ENCODE measurements around the gene PPP2R3B.
"Not testable (repeated sequence)": the region's sequence is repeated elsewhere in the genome, so short reads cannot be mapped to it uniquely, and the experiment has no call there.

The PPP2R3B gene

GRCh38 chrX:336227-336626 is 50.5 kb downstream of the PPP2R3B start:
- DNase-seq, result no peak

GRCh38 chrX:335758-336155 is 51.0 kb downstream of the PPP2R3B start:
- DNase-seq, result no peak

DNA sequence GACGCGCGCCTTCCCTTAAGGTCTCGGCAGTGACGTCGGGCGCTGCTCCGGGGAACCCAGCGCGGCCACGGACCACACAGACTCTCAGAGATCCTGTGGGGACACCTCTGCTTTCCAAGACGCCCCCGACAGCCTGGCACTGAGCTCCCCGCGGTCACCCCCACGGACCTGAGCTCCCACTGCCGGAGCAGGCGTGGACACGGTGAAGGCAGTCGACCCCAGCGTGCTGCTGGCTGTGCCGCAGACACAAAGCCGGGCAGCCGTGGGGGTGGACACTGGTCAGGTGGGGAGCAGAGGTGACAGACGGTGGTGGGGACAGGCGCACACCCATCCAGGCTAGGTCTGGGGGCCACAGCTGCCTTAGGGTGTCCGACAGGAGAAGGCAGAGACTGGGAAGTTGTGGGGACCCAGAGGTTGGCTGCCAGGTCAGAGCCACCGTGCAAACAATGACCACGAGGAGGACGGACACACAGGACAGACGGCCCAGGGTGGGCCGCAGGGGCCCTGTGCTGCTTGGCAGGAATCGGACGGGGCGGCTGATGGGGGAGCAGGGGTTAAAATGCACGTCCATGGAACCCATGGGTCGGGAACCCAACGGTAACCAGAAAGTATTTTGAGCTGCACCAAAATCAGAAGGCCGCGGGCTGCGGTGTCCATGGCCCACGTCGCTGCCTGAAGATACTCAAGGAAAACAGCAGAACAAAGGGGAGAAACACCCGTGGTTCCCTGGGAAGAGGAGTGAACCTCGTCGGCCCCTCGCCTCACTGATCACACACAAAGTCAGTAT is 51.5 kb downstream of the PPP2R3B start:
- no peak for DNase-seq

DNA sequence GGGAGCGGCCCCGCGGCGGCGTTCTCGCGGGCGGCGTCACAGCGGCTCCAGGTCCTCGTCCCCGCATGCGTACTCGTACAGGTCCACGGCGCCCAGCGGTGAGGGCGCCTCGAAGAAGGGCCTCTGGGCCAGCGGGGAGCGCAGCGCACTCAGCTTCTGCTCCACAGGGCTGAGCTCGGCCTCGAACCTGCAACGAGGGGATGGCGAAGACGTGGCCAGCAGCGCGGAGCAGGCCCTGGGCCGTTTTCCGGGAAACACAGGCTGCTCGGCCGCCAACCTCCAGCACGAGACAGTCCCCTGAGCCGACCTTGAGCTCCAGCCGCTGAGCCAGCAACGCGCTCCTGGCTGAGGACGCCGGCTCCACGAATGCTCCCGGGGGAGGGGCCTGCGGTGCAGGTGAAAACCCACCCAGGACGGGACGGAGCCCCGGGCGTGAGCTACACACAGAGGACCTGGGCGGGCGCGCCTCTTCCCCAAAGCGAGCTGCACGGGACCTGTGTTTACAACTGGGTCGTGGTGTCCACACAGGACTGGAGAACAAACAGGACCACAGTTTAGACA is 52.3 kb downstream of the PPP2R3B start:
- DNase-seq, result no peak

DNA sequence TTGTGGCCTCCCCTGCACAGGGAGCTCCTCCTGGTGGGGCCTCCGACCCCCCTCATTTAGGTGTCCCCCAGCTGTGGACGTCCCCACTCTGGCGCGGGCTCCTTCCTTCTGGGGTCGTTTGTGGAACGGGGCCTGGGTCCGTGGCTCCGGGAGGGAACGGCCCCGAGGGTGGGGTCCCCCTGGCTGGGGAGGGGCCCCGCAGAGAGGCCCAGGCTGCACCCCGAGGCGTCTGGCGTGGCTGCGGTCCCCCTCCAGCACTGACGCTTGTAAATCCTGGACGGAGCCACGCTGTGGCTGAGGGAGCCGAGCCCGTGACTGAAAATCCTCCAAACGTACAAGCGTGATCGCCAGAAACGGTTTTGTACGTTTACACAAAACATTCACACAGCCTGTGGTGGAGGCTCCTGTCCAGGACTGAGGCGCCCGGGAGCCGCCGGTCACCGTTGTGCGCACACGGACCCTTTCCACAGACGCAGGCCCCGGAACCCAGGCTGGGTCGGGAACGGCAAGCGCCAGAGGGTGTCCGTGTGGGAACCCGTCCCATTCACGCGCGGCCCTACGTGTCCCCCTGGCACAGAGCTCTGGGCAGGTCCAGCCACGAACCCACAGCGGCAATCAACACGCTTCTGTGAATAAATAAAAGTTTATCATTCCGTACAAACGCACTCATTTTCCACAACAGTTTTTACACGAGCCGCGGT is 52.9 kb downstream of the PPP2R3B start:
- no peak for DNase-seq

GRCh38 chrX:332916-333610 is 53.6 kb downstream of the PPP2R3B start:
- no peak for DNase-seq

DNA sequence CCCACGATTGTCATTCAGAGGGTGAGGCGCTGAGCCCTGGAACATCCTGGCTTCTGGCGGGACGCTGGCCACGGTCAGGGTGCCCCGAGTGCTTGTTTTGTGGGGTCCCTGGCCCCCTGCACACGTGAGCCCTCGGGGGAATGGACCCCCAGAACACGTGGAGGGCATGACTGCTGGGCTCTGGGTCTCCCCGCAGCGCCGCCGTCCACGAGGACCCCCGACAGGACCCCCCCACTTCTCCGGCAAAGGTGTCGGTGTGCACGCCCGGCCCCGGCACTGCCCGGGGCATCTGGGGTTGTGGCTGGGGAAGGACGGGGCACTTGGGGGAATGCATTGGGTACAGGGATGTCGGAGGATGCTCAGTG is 54.2 kb downstream of the PPP2R3B start:
- no peak for DNase-seq

- DNase-seq, result no peak
These were observed 54.7 kb downstream of the PPP2R3B start for GRCh38 chrX:331825-332495.

GRCh38 chrX:331151-331824 is 55.4 kb downstream of the PPP2R3B start:
- no peak for DNase-seq

DNA sequence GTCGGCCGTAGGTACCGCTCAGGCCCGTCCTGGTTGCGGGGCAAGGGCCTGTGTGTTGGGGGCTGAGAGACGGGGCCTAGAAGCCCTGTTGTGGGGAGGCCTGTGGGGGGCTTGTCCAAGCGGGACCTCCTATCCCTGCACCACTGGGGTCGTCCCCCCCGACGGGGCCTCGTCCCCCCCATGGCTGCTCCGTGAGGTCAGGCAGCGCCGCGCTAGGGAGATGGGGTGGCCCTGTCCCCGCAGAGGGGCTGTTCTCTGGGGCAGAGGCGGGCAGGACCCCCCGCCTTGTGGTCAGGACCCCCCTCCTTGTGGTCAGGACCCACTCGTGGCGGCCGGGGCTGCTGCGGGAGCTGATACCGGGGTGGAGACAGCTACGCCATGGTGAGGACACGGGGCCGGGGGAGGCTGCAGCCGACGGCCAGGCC is 56.0 kb downstream of the PPP2R3B start:
- DNase-seq, result no peak

DNA sequence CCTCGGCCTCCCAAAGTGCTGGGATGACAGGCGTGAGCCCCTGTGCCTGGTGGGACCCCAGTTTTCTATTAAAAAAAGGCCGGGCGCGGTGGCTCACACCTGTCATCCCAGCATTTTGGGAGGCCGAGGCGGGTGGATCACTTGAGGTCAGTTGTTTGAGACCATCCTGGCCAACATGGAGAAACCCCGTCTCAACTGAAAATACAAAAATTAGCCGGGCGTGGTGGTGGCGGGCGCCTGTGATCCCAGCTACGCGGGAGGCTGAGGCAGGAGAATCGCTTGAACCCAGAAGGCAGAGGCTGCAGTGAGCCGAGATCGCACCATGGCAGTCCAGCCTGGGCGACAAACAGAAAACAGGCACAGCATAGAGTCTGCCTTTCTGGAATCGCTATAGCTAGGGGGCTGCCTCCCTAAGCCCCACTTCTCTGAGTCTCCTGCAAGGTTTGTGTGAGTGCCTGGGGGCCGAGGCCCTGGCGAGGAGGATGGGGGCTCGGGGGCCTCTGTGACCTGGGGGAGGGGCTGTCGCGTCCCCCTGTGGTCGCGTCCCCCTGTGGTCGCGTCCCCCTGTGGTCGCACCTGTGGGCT is 56.5 kb downstream of the PPP2R3B start:
- not testable (repeated sequence) for DNase-seq

- DNase-seq, result no peak
These were observed 57.3 kb downstream of the PPP2R3B start for GRCh38 chrX:329291-329910.

DNA sequence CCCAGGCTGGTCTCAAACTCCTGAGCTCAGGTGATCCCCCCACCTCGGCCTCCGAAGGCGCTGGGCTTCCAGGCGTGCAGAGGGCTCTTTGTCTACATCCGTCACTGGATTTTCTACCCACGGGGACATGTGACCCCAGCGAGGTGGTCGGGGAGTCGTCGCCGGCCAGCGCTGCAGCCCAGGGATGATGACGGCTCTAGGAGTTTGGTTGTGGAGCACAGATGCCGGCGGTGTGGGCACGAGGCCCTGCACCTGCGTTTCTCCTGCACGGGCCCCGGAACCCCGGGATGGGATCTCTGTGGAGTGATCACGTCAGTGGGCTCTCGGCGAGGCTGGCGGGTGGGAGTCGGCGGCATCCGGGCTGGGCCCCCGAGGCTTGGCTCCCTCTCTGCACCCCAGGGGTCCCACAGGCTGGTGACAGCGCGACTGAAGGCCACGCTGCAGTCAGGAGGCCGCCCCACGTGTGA is 59.0 kb downstream of the PPP2R3B start:
- DNase-seq, result no peak

DNA sequence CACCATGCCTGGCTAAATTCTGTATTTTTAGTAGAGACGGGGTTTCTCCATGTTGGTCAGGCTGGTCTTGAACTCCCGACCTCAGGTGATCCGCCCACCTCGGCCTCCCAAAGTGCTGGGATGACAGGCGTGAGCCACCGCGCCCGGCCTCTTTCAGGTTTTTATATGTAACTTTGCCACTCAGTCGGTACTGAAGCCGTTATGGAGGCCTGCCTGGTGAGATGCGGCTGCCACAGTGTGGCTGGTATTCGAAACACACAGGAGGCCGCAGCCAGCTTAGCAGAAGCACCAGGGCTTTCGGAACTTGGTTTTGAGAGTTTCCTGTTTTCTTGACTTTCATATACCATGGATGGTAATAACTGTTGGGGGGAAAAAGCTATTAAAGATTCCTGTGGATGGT is 62.0 kb downstream of the PPP2R3B start:
- not testable (repeated sequence) for DNase-seq

DNA sequence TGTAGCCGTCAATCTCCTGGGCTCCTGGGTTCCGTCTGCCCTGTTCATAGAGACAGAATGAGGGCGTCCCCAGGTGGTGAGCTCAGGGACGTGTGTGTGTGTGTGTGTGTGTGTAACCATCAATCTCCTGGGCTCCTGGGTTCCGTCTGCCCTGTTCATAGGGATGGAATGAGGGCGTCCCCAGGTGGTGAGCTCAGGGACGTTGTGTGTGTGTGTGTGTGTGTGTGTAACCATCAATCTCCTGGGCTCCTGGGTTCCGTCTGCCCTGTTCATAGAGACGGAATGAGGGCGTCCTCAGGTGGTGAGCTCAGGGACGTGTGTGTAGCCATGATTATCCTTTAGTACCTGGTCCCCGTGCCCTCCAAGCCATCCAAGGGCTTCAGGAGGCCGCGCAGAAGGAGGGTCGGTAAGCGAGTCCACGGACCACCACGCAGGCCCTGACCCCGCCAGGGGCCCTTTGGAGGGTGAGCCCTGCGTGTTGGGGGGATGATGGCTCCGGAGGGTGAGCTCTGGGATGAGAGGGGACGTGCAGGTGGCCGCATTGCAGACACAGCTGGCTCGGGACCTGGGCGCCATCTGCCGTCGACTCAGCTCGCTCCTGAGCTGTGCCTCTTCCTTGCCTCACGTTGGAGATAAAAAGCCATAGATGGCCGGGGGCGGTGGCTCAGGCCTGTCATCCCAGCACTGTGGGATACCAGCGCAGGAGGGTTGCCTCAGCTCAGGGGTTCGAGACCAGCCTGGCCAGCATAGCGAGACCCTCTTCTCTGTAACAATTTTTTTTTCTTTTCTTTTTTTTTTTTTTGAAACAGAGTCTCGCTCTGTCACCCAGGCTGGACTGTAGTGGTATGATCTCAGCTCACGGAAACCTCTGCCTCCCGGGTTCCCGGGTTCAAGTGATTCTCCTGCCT is 62.7 kb downstream of the PPP2R3B start:
- DNase-seq, result no peak

- no peak for DNase-seq
These were observed 66.5 kb downstream of the PPP2R3B start for GRCh38 chrX:320126-320783.

DNA sequence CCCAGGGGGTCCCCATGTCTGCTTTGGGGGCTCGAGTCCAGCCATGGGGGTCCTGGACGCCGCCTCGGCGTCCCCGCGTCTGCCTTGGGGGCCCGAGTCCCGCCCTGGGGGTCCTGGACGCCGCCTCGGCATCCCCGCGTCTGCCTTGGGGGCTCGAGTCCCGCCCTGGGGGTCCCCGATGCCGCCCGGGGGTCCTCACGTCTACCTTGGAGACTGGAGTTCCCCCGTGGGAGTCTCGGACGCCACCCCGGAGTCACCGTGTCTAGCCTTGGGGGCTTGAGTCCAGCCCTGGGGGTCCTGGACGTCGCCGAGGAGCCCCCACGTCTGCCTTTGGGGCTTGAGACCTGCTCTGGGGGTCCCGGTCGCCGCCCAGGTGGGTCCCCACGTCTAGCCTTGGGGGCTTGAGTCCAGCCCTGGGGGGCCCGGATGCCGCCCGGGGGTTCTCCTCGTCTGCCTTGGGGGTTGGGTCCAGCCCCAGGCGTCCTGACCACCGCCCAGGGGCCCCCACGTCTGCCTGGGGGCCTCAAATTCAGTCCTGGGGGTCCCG is 67.1 kb downstream of the PPP2R3B start:
- DNase-seq, result no peak

- no peak for DNase-seq
These were observed 67.7 kb downstream of the PPP2R3B start, which contains the start of gene GTPBP6 for GRCh38 chrX:318739-319578. Gene GTPBP6, minus strand, starts transcription at chrX:318796. Its CDS starts 9 bp downstream, at chrX:318787.
